ENCODE results near the gene PPP1R3G.

Gene PPP1R3G

GRCh38 chr6:5066456-5067093, 18.6 kb upstream of the PPP1R3G start:
- CTCF ChIA-PET: interaction anchor here (1.9 to 2.6 kb wide), 2 partner anchors 10 to 11 kb away, joined by 7 to 11 read pairs; no protein-coding TSS in a partner anchor
- H3K4me3 ChIP-seq (ENCODE audit: low read depth, low read length): no peak overlapping the region
- no peak for DNase-seq (ENCODE audit: low read depth, low spot score)
- TF ChIP-seq, protein P1, sequence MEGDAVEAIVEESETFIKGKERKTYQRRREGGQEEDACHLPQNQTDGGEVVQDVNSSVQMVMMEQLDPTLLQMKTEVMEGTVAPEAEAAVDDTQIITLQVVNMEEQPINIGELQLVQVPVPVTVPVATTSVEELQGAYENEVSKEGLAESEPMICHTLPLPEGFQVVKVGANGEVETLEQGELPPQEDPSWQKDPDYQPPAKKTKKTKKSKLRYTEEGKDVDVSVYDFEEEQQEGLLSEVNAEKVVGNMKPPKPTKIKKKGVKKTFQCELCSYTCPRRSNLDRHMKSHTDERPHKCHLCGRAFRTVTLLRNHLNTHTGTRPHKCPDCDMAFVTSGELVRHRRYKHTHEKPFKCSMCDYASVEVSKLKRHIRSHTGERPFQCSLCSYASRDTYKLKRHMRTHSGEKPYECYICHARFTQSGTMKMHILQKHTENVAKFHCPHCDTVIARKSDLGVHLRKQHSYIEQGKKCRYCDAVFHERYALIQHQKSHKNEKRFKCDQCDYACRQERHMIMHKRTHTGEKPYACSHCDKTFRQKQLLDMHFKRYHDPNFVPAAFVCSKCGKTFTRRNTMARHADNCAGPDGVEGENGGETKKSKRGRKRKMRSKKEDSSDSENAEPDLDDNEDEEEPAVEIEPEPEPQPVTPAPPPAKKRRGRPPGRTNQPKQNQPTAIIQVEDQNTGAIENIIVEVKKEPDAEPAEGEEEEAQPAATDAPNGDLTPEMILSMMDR (IDR thresholded peaks at IDR 0.05; ENCODE audit: insufficient read depth, low read length, missing control alignments): no peak
- POLR2A ChIA-PET: no interaction called here

GRCh38 chr6:5067305-5067704, 17.8 kb upstream of the PPP1R3G start:
- no peak for DNase-seq (ENCODE audit: low read depth, low spot score)
- ChIA-PET CTCF (no interaction called here), POLR2A (no interaction called here)
- H3K4me3 ChIP-seq (ENCODE audit: low read depth, low read length): no peak overlapping the region
- TF ChIP-seq, protein P1 (IDR thresholded peaks at IDR 0.05; ENCODE audit: insufficient read depth, low read length, missing control alignments): no peak

- CTCF ChIA-PET: no interaction called here
- H3K4me3 ChIP-seq (ENCODE audit: low read depth, low read length): no peak overlapping the region
- no peak for DNase-seq (ENCODE audit: low read depth, low spot score)
- POLR2A ChIA-PET: no interaction called here
- TF ChIP-seq, protein P1 (IDR thresholded peaks at IDR 0.05; ENCODE audit: insufficient read depth, low read length, missing control alignments): no peak
These were observed 16.9 kb upstream of the PPP1R3G start for GRCh38 chr6:5068153-5068751.

DNA sequence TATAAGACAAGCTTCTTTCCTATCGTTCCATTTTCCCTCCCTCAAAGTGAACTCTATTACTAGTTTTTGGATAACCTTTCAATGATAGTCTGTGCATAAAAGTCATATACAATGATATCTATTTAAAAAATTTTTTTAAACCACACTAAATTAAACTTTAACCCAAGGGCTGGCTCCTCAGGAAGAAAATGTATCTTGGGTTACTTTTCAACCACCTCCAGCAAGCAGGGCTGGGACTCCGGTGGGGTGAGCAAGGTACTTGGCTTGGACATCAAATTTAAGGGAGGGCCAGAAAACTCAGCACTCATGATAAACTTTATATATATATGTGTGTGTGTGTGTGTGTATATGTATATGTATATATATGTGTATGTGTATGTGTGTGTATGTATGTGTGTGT, 13.9 kb upstream of the PPP1R3G start:
- ChIA-PET CTCF (interaction anchor here (1.3 kb wide), 1 partner anchor 14 kb away, joined by 5 read pairs; no protein-coding TSS in a partner anchor), POLR2A (no interaction called here)
- TF ChIP-seq, protein P1 (IDR thresholded peaks at IDR 0.05; ENCODE audit: insufficient read depth, low read length, missing control alignments): no peak
- no peak for DNase-seq (ENCODE audit: low read depth, low spot score)
- no peak overlapping the region for H3K4me3 ChIP-seq (ENCODE audit: low read depth, low read length)

DNA sequence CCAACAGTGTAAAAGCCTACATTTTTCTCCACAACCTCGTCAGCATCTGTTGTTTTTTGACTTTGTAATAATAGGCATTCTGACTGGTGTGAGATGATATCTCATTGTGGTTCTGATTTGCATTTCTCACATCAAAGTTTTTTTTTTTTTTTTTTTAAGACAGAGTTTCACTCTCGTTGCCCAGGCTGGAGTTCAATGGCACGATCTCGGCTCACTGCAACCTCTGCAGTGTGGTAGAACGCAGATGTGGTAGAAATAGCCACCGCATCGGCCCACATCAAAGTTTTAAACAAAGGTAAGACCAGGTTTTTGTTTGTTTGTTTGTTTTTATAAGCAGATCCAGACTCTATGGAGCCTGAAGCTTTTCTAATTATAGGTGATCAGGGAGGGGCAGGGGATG, 12.7 kb upstream of the PPP1R3G start:
- POLR2A ChIA-PET: no interaction called here
- H3K4me3 ChIP-seq (ENCODE audit: low read depth, low read length): no peak overlapping the region
- TF ChIP-seq, protein P1 (IDR thresholded peaks at IDR 0.05; ENCODE audit: insufficient read depth, low read length, missing control alignments): no peak
- CTCF ChIA-PET: interaction anchor here (1.3 kb wide), 1 partner anchor 16 kb away, joined by 5 read pairs; no protein-coding TSS in a partner anchor
- DNase-seq (ENCODE audit: low read depth, low spot score): no peak

GRCh38 chr6:5073992-5074391, 11.1 kb upstream of the PPP1R3G start:
- DNase-seq (ENCODE audit: low read depth, low spot score): no peak
- POLR2A ChIA-PET: no interaction called here
- CTCF ChIA-PET: no interaction called here

More at GRCh38 chr6:5073992-5074391, 11.1 kb upstream of the PPP1R3G start:
- H3K4me3 ChIP-seq (ENCODE audit: low read depth, low read length): no peak overlapping the region
- TF ChIP-seq, protein P1 (IDR thresholded peaks at IDR 0.05; ENCODE audit: insufficient read depth, low read length, missing control alignments): no peak
